Left lung (tissue), 10 donors: ENCODE results near the gene BTBD9. TPM values are rescaled to one million over a fixed set of nuclear protein-coding genes. Genes with fewer than 3 reads are reported as not detected.
A peak's percentile ranks its signal among the peaks of the same experiment; 100 is the strongest.

Experiments
- ATAC-seq: fragments of 200-7000 bp; cut with Tn5 transposase; one replicate; pipeline ENCODE4 v1.9.1; 2020; ENCODE audit warnings: moderate library complexity
- DNase-seq, 4 donors: peaks; one replicate each; pipeline ENCODE4 v3.0.0-alpha.2; 2013 to 2020
- H3K27ac ChIP-seq, 2 donors: fragments of 200-600 bp; sonication (generic) in 1 of 2; one replicate each; pipeline versions ENCODE4 v1.5.0 to v1.8.0; 2020 to 2021
- H3K27me3 ChIP-seq, 2 donors: fragments of 200-600 bp; sonication (generic) in 1 of 2; one replicate each; pipeline versions ENCODE4 v1.5.0 to v1.8.0; 2020 to 2021
- H3K36me3 ChIP-seq, 2 donors: fragments of 200-600 bp; sonication (generic) in 1 of 2; one replicate each; pipeline versions ENCODE4 v1.5.0 to v1.8.0; 2020 to 2021
- H3K4me1 ChIP-seq, 2 donors: fragments of 200-600 bp; one replicate each; pipeline ENCODE4 v1.8.0; 2021
- H3K4me3 ChIP-seq, 2 donors: fragments of 200-600 bp; sonication (generic) in 1 of 2; one replicate each; pipeline versions ENCODE4 v1.5.0 to v1.8.0; 2020 to 2021; ENCODE audit warnings: mild to moderate bottlenecking in 1 of 2
- H3K9me3 ChIP-seq, 2 donors: fragments of 200-600 bp; sonication (generic) in 1 of 2; one replicate each; pipeline versions ENCODE4 v1.5.0 to v1.8.0; 2020 to 2021
- intact Hi-C, 2 donors: fragments of 100-400 bp; cut with DNase I; formaldehyde crosslinking; loops; one replicate each; pipeline versions ENCODE4 v1.11.2 to v1.14.2; 2022
- polyA plus RNA-seq, 6 donors: library from polyadenylated mRNA; unstranded; fragments of 120-200 nt; gene quantifications; one replicate each; pipeline ENCODE4 v1.2.1, GENCODE V29; 2013; ENCODE audit not compliant: insufficient read length in 6 of 6
- total RNA-seq, 2 donors: library from RNA; stranded (reverse); fragmentation: NEBNext Ultra II Directional; extraction: Animal tissue kit (Norgen Biotek cat#: 25700); gene quantifications; one replicate each; pipeline ENCODE4 v1.2.1, GENCODE V29; 2021
- TF ChIP-seq, protein P1 (sequence below), 2 donors: fragments of 200-600 bp; sonication (generic) in 1 of 2; IDR thresholded peaks; one replicate each; pipeline versions ENCODE4 v1.5.0 to v1.8.0; 2021; ENCODE audit warnings: antibody characterized with exemption in 2 of 2
- donor health status: DM: no; HTN: yes; CAD: no.
- donor health status: DM: no; HTN: no; CAD: no.

The BTBD9 gene
- total and polyA plus RNA-seq, 8 donors, result 14.2 to 44.0 (median 16.0) TPM

DNA sequence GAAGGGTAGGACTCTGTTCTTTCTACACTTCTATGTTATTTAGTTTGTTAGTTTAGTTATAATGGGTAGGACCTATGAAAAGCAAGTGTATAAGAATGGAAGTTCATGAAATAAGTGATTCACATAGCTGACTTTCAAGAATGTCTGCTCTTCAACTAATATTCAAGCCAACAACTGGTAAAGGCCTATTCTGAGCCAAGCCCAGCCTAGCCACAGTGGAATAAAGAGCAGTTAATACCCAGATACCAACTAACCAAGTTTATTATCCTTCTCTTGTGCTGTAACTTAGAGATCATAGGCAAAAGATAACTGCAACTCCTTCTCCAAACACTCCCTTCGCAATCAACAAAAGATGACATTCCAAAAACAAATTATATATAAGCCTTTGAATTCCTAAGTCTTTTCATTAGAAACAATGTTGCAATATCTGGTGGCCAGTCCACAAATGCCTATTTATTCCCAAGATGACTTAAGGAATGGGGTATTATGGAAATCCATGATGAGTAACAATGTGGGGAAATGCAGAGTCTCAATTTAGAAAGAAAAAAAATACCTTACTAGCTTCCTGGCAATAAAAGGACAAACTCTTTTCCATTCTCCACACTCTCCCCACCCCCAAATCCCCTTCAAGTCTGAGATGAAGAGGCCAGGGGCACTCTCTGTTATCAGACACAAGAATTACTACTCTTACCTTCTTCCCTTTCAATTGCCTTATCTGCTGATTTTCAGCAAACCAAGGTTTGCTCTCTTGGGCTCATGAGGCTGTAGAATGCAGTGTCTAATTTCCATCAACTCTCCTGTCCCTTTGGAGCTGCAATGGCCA lies 27.4 kb downstream of the BTBD9 start:
- no peak for DNase-seq
- ATAC-seq, result no peak
- H3K4me1 ChIP-seq, result peaks cover 18 to 19% of the 10 kb centered on the region in 2 donors
- H3K36me3 ChIP-seq, result no peaks in the 10 kb centered on the region
- no peaks in the 10 kb centered on the region for H3K9me3 ChIP-seq
- H3K27me3 ChIP-seq, result no peaks in the 10 kb centered on the region
- H3K4me3 ChIP-seq, result no peak overlapping the region
- TF ChIP-seq, protein P1, sequence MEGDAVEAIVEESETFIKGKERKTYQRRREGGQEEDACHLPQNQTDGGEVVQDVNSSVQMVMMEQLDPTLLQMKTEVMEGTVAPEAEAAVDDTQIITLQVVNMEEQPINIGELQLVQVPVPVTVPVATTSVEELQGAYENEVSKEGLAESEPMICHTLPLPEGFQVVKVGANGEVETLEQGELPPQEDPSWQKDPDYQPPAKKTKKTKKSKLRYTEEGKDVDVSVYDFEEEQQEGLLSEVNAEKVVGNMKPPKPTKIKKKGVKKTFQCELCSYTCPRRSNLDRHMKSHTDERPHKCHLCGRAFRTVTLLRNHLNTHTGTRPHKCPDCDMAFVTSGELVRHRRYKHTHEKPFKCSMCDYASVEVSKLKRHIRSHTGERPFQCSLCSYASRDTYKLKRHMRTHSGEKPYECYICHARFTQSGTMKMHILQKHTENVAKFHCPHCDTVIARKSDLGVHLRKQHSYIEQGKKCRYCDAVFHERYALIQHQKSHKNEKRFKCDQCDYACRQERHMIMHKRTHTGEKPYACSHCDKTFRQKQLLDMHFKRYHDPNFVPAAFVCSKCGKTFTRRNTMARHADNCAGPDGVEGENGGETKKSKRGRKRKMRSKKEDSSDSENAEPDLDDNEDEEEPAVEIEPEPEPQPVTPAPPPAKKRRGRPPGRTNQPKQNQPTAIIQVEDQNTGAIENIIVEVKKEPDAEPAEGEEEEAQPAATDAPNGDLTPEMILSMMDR (IDR thresholded peaks at IDR 0.05), result no peak
- intact Hi-C loops, result no loop called here
- peak overlapping the region in 1 of 2 donors; percentile 53 for H3K27ac ChIP-seq

DNA sequence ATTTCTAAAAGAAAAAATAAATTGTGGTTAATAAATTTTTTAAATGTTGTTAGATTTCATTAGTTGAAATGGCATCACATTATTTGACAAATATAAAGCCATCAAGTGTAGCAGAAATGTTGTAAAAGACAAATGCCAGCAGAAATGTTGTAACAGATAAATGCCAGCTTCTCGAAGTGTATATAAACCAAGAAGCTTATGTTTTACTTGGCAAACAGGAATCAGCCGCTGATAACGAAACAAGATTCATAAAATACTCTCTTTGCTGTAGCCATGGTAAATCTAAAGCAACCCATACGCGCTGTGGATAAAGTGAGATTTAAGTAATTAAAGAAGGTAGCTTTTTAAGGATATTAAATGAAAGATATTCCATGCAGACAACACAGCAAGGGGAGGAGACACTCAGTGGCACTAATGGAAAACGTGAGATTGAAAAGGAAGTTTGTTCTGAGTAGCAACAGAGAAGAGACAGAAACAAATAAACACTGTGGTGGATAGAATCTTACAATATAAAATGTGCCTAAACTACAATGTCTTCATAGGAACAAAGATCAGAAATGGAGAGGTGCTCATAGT lies 29.6 kb downstream of the BTBD9 start:
- TF ChIP-seq, protein P1 (IDR thresholded peaks at IDR 0.05), result no peak
- H3K27ac ChIP-seq, result peak overlapping the region; percentile 67 to 71
- H3K4me3 ChIP-seq, result no peak overlapping the region
- peak; percentile 36 for ATAC-seq
- peaks cover 17 to 18% of the 10 kb centered on the region in 2 donors for H3K4me1 ChIP-seq
- intact Hi-C loops, result no loop called here
- no peaks in the 10 kb centered on the region for H3K27me3 ChIP-seq
- peak in 1 of 4 donors; percentile 24 for DNase-seq
- no peaks in the 10 kb centered on the region for H3K36me3 ChIP-seq
- no peaks in the 10 kb centered on the region for H3K9me3 ChIP-seq

DNA sequence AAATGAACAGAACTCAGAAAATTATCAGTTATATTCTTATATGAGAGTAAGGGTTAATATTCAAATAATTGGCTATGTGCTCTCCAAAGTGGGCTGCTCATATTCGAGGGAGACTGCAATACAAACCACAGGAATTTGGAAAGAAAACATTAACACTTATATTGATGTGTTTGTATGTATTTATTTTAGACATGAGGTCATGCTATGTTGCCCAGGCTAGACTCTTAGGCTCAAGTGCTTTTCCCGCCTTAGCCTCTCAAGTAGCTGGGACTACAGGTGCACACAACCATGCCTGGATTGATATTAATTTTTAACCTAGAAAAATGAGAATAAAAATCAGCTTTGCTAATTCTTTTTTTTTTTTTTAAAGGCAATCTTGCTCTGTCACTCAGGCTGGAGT lies 35.0 kb downstream of the BTBD9 start:
- ATAC-seq, result peak; percentile 79

DNA sequence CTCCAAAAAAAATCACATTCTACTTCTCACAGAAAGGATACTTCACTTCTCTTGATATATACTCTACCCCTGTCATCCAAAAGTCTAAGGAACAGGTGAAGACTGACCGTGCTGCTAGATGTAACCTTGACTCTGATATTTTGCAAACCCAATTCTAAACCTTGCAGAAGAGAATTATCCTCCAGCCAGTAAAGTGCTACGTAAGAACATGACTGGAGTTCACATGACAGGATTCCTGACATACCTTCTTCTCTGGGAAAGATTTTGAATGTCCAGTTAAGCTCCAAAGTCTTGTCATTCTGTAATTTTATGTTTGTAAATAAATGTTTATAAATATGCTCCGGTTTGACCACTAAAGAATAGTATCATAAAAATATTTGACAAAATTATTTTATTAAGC lies 35.8 kb downstream of the BTBD9 start:
- TF ChIP-seq, protein P1 (IDR thresholded peaks at IDR 0.05), result no peak
- H3K9me3 ChIP-seq, result no peaks in the 10 kb centered on the region

More for the DNA sequence above, 35.0 kb downstream of the BTBD9 start:
- TF ChIP-seq, protein P1 (IDR thresholded peaks at IDR 0.05), result no peak
- Histone ChIP-seq H3K4me1 (no peaks in the 10 kb centered on the region), H3K36me3 (no peaks in the 10 kb centered on the region), H3K27me3 (no peaks in the 10 kb centered on the region), H3K4me3 (no peak overlapping the region), H3K9me3 (no peaks in the 10 kb centered on the region), H3K27ac (peak overlapping the region; percentile 2 to 76)
- intact Hi-C loops, result no loop called here
- peak in 2 of 4 donors; percentile 45 to 58 for DNase-seq

DNA sequence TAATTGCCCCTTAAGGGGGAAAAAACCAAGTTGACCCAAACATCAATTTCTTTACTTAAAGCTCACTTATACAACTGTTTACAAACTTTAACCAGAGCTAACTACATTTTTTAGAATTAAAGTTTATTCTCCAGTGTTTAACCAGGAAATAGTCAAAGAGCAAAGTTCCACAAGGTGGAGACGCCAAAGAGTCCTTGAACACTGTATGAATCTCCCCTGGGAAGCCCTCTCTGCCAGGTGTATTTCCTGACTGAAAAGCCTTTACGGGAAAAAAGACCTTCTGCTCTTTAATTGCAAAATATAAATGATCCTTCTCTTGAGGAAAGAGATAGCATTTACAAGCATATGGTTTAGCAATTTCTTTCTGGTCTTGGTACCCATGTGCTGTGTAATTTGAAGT lies 36.2 kb downstream of the BTBD9 start:
- Histone ChIP-seq H3K36me3 (no peaks in the 10 kb centered on the region), H3K4me3 (no peak overlapping the region), H3K27ac (peak overlapping the region; percentile 55 to 76), H3K9me3 (no peaks in the 10 kb centered on the region), H3K27me3 (no peaks in the 10 kb centered on the region), H3K4me1 (no peaks in the 10 kb centered on the region)
- ATAC-seq (peak; percentile 64), DNase-seq (peak in 1 of 4 donors; percentile 13)
- TF ChIP-seq, protein P1 (IDR thresholded peaks at IDR 0.05), result no peak
- intact Hi-C loops, result no loop called here

More for the DNA sequence above, 35.8 kb downstream of the BTBD9 start:
- Histone ChIP-seq H3K27me3 (no peaks in the 10 kb centered on the region), H3K27ac (peak overlapping the region; percentile 55 to 76), H3K4me3 (no peak overlapping the region), H3K36me3 (no peaks in the 10 kb centered on the region), H3K4me1 (no peaks in the 10 kb centered on the region)
- peak; percentile 51 for ATAC-seq
- DNase-seq, result no peak
- intact Hi-C loops, result no loop called here
